VCaP (cell line): Measurements from ENCODE around the gene FMN2.
A peak's percentile ranks its signal among the peaks of the same experiment; 100 is the strongest.

ENCODE experiments used
- H3K27ac ChIP-seq: fragments of 450-650 bp; 2 replicates; pipeline ENCODE4 v1.5.1; 2017
- CTCF ChIP-seq: fragments of 450-650 bp; conservative IDR thresholded peaks from 2 replicates; pipeline ENCODE4 v1.5.1; 2017; ENCODE audit warnings: mild to moderate bottlenecking, moderate library complexity

FMN2 gene

GRCh38 chr1:240068961-240069360 is 22.7 kb upstream of the FMN2 start:
- TF ChIP-seq CTCF = no peak
- H3K27ac ChIP-seq = no peak overlapping the region

GRCh38 chr1:240070188-240070587 is 21.5 kb upstream of the FMN2 start:
- TF ChIP-seq CTCF = no peak
- no peak overlapping the region for H3K27ac ChIP-seq

- TF ChIP-seq CTCF = no peak
Measured at GRCh38 chr1:240073097-240073496, 18.6 kb upstream of the FMN2 start.

GRCh38 chr1:240074422-240074821 is 17.3 kb upstream of the FMN2 start:
- TF ChIP-seq CTCF = no peak
- no peak overlapping the region for H3K27ac ChIP-seq

More at GRCh38 chr1:240073097-240073496, 18.6 kb upstream of the FMN2 start:
- no peak overlapping the region for H3K27ac ChIP-seq

GRCh38 chr1:240074908-240075307 is 16.8 kb upstream of the FMN2 start:
- no peak overlapping the region for H3K27ac ChIP-seq
- no peak for TF ChIP-seq CTCF

GRCh38 chr1:240084337-240084736 is 7.3 kb upstream of the FMN2 start:
- H3K27ac ChIP-seq = peak overlapping the region; percentile 73; the same call in 1 of the 2 replicates
- TF ChIP-seq CTCF = no peak

- peak overlapping the region; percentile 73 for H3K27ac ChIP-seq
- TF ChIP-seq CTCF = no peak
Measured at GRCh38 chr1:240084749-240085148, 6.9 kb upstream of the FMN2 start.
